ENCODE data around the gene ZCCHC7. TPM values are rescaled to one million over a fixed set of nuclear protein-coding genes. Genes with fewer than 3 reads are reported as not detected.

The ZCCHC7 gene
- total and polyA plus RNA-seq, 9 of the 15 experiments (the other 6 are each of a cell fraction or from before 2014, with no cell fraction given), result 34.1 to 68.9 (median 48.8) TPM

GRCh38 chr9:37362430-37362829 lies 242.1 kb downstream of the ZCCHC7 start (continued):
- no peak for TF ChIP-seq NR2C2 (CRISPR knock-in tag; IDR thresholded peaks at IDR 0.05)
- peak; percentile 13; the same call in 1 of the 2 replicates for TF ChIP-seq NR2C2 (tag; IDR thresholded peaks at IDR 0.05)
- 0 out of 2 replicates have a peak, but pooled peaks have one; percentile 22 for TF ChIP-seq HLTF (IDR thresholded peaks at IDR 0.05)
- TF ChIP-seq RCOR1 (IDR thresholded peaks at IDR 0.05; ENCODE audit: borderline replicate concordance in 1 of 2, low read depth in 2 of 2, low read length in 2 of 2), result peak in 1 of 2 experiments; percentile 60; a peak in 2 of 4 replicates
- TF ChIP-seq, protein P1, sequence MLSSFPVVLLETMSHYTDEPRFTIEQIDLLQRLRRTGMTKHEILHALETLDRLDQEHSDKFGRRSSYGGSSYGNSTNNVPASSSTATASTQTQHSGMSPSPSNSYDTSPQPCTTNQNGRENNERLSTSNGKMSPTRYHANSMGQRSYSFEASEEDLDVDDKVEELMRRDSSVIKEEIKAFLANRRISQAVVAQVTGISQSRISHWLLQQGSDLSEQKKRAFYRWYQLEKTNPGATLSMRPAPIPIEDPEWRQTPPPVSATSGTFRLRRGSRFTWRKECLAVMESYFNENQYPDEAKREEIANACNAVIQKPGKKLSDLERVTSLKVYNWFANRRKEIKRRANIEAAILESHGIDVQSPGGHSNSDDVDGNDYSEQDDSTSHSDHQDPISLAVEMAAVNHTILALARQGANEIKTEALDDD (IDR thresholded peaks at IDR 0.05), result peak; percentile 48; the same call in 1 of the 2 replicates
- TF ChIP-seq NFXL1 (CRISPR knock-in tag; IDR thresholded peaks at IDR 0.05), result no peak
- TF ChIP-seq SRF (CRISPR knock-in tag; IDR thresholded peaks at IDR 0.05), result peak in 1 of 2 experiments; percentile 95; a peak in 3 of 4 replicates
- no peak for TF ChIP-seq CREB5 (CRISPR knock-in tag; IDR thresholded peaks at IDR 0.05)
- TF ChIP-seq CBFA2T2 (conservative IDR thresholded peaks at IDR 0.05), result peak; percentile 48
- peak; percentile 76; the same call in 1 of the 2 replicates for TF ChIP-seq CTBP1 (IDR thresholded peaks at IDR 0.05; ENCODE audit: borderline replicate concordance)
- TF ChIP-seq ESRRB (CRISPR knock-in tag; IDR thresholded peaks at IDR 0.05; ENCODE audit: borderline replicate concordance), result no peak
- peak; percentile 77 for TF ChIP-seq ZEB2 (IDR thresholded peaks at IDR 0.05)
- peak; percentile 45; the same call in 1 of the 2 replicates for TF ChIP-seq SOX6 (IDR thresholded peaks at IDR 0.05)
- TF ChIP-seq KDM1A (IDR thresholded peaks at IDR 0.05), result peak in 1 of 2 experiments; percentile 25; a peak in 1 of 4 replicates
- peak; percentile 57; the same call in 1 of the 2 replicates for TF ChIP-seq ARID1B (IDR thresholded peaks at IDR 0.05)
- TF ChIP-seq BACH1 (tag; IDR thresholded peaks at IDR 0.05), result no peak
- peak; percentile 78 for TF ChIP-seq ZFX (CRISPR knock-in tag; IDR thresholded peaks at IDR 0.05)
- peak in 1 of 2 experiments; percentile 25; a peak in 1 of 4 replicates for TF ChIP-seq HDAC1 (IDR thresholded peaks at IDR 0.05)
- peak; percentile 46; the same call in 1 of the 2 replicates for TF ChIP-seq L3MBTL2 (IDR thresholded peaks at IDR 0.05)
- 0 out of 2 replicates have a peak, but pooled peaks have one; percentile 6 for TF ChIP-seq POLR2G (IDR thresholded peaks at IDR 0.05; ENCODE audit: low read depth, low read length)
- TF ChIP-seq TEAD4 (IDR thresholded peaks at IDR 0.05; ENCODE audit: low read length), result 0 out of 2 replicates have a peak, but pooled peaks have one; percentile 23
- TF ChIP-seq TEAD4 (CRISPR knock-in tag; IDR thresholded peaks at IDR 0.05; ENCODE audit: borderline replicate concordance), result no peak
- peak; percentile 63 for TF ChIP-seq TCF3 (CRISPR knock-in tag; IDR thresholded peaks at IDR 0.05)
- TF ChIP-seq ETV1 (tag; conservative IDR thresholded peaks at IDR 0.05; ENCODE audit: low read depth), result no peak
